Esophagus muscularis mucosa (tissue), 4 donors: ENCODE data around the gene EIF2S3.
"Not testable (repeated sequence)": the region's sequence is repeated elsewhere in the genome, so short reads cannot be mapped to it uniquely, and the experiment has no call there.

ENCODE experiments used
- CTCF ChIP-seq, 3 experiments: fragments of 200-600 bp in 2 of 3; fragments of 450-650 bp in 1 of 3; sonication (generic) in 2 of 3; IDR thresholded peaks; one replicate each; pipeline ENCODE4 v1.5.1; 2017 to 2019; ENCODE audit warnings: antibody characterized with exemption in 3 of 3, mild to moderate bottlenecking in 2 of 3, moderate library complexity in 1 of 3
- EP300 ChIP-seq: sonication (generic); formaldehyde crosslinking; IDR thresholded peaks from one replicate; pipeline ENCODE4 v1.6.1; 2017; ENCODE audit warnings: antibody characterized with exemption
- POLR2A ChIP-seq: fragments of 450-650 bp; IDR thresholded peaks from one replicate; pipeline ENCODE4 v1.6.1; 2017; ENCODE audit warnings: antibody characterized with exemption, moderate library complexity, mild to moderate bottlenecking, low read depth
- POLR2AphosphoS5 ChIP-seq, 2 donors: sonication (generic); formaldehyde crosslinking; IDR thresholded peaks; one replicate each; pipeline ENCODE4 v1.6.1; 2017; ENCODE audit warnings: antibody characterized with exemption in 2 of 2

- TF ChIP-seq POLR2AphosphoS5 (IDR thresholded peaks at IDR 0.05); CTCF (IDR thresholded peaks at IDR 0.05); POLR2A; EP300: not testable (repeated sequence)
Measured at GRCh38 chrX:24050522-24051318, 4.0 kb upstream of the EIF2S3 start.
